ENCODE measurements around the gene C4B.
"Not testable (repeated sequence)": the region's sequence is repeated elsewhere in the genome, so short reads cannot be mapped to it uniquely, and the experiment has no call there.

- TF ChIP-seq, protein P1, sequence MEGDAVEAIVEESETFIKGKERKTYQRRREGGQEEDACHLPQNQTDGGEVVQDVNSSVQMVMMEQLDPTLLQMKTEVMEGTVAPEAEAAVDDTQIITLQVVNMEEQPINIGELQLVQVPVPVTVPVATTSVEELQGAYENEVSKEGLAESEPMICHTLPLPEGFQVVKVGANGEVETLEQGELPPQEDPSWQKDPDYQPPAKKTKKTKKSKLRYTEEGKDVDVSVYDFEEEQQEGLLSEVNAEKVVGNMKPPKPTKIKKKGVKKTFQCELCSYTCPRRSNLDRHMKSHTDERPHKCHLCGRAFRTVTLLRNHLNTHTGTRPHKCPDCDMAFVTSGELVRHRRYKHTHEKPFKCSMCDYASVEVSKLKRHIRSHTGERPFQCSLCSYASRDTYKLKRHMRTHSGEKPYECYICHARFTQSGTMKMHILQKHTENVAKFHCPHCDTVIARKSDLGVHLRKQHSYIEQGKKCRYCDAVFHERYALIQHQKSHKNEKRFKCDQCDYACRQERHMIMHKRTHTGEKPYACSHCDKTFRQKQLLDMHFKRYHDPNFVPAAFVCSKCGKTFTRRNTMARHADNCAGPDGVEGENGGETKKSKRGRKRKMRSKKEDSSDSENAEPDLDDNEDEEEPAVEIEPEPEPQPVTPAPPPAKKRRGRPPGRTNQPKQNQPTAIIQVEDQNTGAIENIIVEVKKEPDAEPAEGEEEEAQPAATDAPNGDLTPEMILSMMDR (IDR thresholded peaks at IDR 0.05): not testable (repeated sequence)
- not testable (repeated sequence) for TF ChIP-seq POLR2A (IDR thresholded peaks at IDR 0.05)
Measured at GRCh38 chr6:32068315-32068714, 53.7 kb downstream of the C4B start.
